CD14-positive monocyte (primary cell): Measurements from ENCODE around the gene SLC7A5. TPM values are rescaled to one million over a fixed set of nuclear protein-coding genes. Genes with fewer than 3 reads are reported as not detected.
"Not testable (repeated sequence)": the region's sequence is repeated elsewhere in the genome, so short reads cannot be mapped to it uniquely, and the experiment has no call there.

Source experiments
- DNase-seq, 3 donors: peaks; one replicate each; pipeline ENCODE4 v3.0.0-alpha.2; 2011 to 2022
- H2AFZ ChIP-seq: 2 replicates; pipeline ENCODE4 v1.6.0; 2012; ENCODE audit warnings: mild to moderate bottlenecking, low read depth, low read length, inconsistent platforms; ENCODE audit not compliant: insufficient read depth, poor library complexity, severe bottlenecking
- H3K27ac ChIP-seq, 2 donors: 1 replicate in 1 of 2; 2 replicates in 1 of 2; pipeline ENCODE4 v1.5.1; 2012 to 2013; ENCODE audit warnings: low read length in 2 of 2, control low read depth in 1 of 2, inconsistent platforms in 1 of 2, low read depth in 1 of 2, mild to moderate bottlenecking in 1 of 2
- H3K27me3 ChIP-seq, 2 donors: one replicate each; pipeline versions ENCODE4 v1.6.0 to v1.6.1; 2011 to 2013; ENCODE audit warnings: low read length in 2 of 2; ENCODE audit not compliant: control insufficient read depth in 2 of 2, insufficient read depth in 2 of 2
- H3K36me3 ChIP-seq, 2 donors: replicated peaks in 1 of 2; 1 replicate in 1 of 2; 2 replicates in 1 of 2; pipeline versions ENCODE4 v1.5.1 to v1.6.1; 2012 to 2013; ENCODE audit warnings: low read length in 2 of 2, control low read depth in 1 of 2, inconsistent platforms in 1 of 2, mild to moderate bottlenecking in 1 of 2; ENCODE audit not compliant: insufficient read depth in 2 of 2, control insufficient read depth in 1 of 2
- H3K4me1 ChIP-seq, 2 donors: 1 replicate in 1 of 2; 2 replicates in 1 of 2; pipeline versions ENCODE4 v1.5.1 to v1.6.1; 2012 to 2013; ENCODE audit warnings: low read length in 2 of 2, control low read depth in 1 of 2, inconsistent platforms in 1 of 2, mild to moderate bottlenecking in 1 of 2, moderate library complexity in 1 of 2; ENCODE audit not compliant: insufficient read depth in 2 of 2, control insufficient read depth in 1 of 2
- H3K4me2 ChIP-seq: replicated peaks from 2 replicates; pipeline ENCODE3; 2012; ENCODE audit warnings: low read length, moderate library complexity, mild to moderate bottlenecking; ENCODE audit not compliant: poor library complexity, severe bottlenecking; ENCODE audit errors: extremely low read depth
- H3K4me3 ChIP-seq, 3 experiments: fragments of 200-600 bp in 1 of 3; sonication (generic) in 1 of 3; replicated peaks in 1 of 3; 1 replicate in 2 of 3; 2 replicates in 1 of 3; pipeline ENCODE4 v1.5.1; 2011 to 2013; ENCODE audit warnings: low read length in 3 of 3, mild to moderate bottlenecking in 3 of 3, control low read depth in 2 of 3, low read depth in 2 of 3, inconsistent platforms in 1 of 3, moderate library complexity in 1 of 3
- H3K79me2 ChIP-seq: 2 replicates; pipeline ENCODE4 v1.6.0; 2012; ENCODE audit warnings: mild to moderate bottlenecking, control low read depth, inconsistent platforms, low read length, moderate library complexity; ENCODE audit not compliant: insufficient read depth
- H3K9ac ChIP-seq: 2 replicates; pipeline ENCODE4 v1.6.0; 2017; ENCODE audit warnings: low read length, mild to moderate bottlenecking; ENCODE audit not compliant: insufficient read depth, poor library complexity, severe bottlenecking
- H3K9me3 ChIP-seq, 2 donors: replicated peaks in 1 of 2; 1 replicate in 1 of 2; 2 replicates in 1 of 2; pipeline versions ENCODE4 v1.5.1 to v1.6.1; 2012 to 2013; ENCODE audit warnings: low read length in 2 of 2, control low read depth in 1 of 2; ENCODE audit not compliant: control insufficient read depth in 1 of 2, insufficient read depth in 1 of 2
- H4K20me1 ChIP-seq: 2 replicates; pipeline ENCODE4 v1.6.0; 2012; ENCODE audit warnings: mild to moderate bottlenecking, low read length, control low read depth, moderate library complexity; ENCODE audit not compliant: insufficient read depth
- H3K27ac Mint-ChIP-seq, 7 donors: one replicate each; pipeline ENCODE4 v1.8.0; 2020; ENCODE audit warnings: mild to moderate bottlenecking in 7 of 7, mixed read lengths in 7 of 7, moderate library complexity in 6 of 7, inconsistent platforms in 2 of 7
- H3K27me3 Mint-ChIP-seq, 3 donors: one replicate each; pipeline ENCODE4 v1.8.0; 2021 to 2022; ENCODE audit warnings: low read depth in 3 of 3, mild to moderate bottlenecking in 3 of 3, mixed read lengths in 3 of 3, moderate library complexity in 3 of 3, inconsistent platforms in 1 of 3
- H3K36me3 Mint-ChIP-seq, 2 donors: one replicate each; pipeline ENCODE4 v1.8.0; 2020; ENCODE audit warnings: mixed read lengths in 2 of 2, inconsistent platforms in 1 of 2, mild to moderate bottlenecking in 1 of 2
- H3K4me1 Mint-ChIP-seq: one replicate; pipeline ENCODE4 v1.8.0; 2020; ENCODE audit warnings: mild to moderate bottlenecking, mixed read lengths
- H3K4me3 Mint-ChIP-seq, 2 donors: one replicate each; pipeline ENCODE4 v1.8.0; 2020; ENCODE audit warnings: mild to moderate bottlenecking in 2 of 2, mixed read lengths in 2 of 2, moderate library complexity in 1 of 2
- H3K9me3 Mint-ChIP-seq, 7 donors: one replicate each; pipeline ENCODE4 v1.8.0; 2020 to 2022; ENCODE audit warnings: mixed read lengths in 7 of 7, mild to moderate bottlenecking in 6 of 7, moderate library complexity in 6 of 7, inconsistent platforms in 2 of 7
- WGBS: methylation state at CpG from one replicate; pipeline ENCODE4 v1.1.5; 2013; ENCODE audit warnings: missing lambda C conversion rate; ENCODE audit not compliant: insufficient coverage; 5-methylcytosine and 5-hydroxymethylcytosine counted together
- intact Hi-C, 2 donors: fragments of 100-400 bp; cut with micrococcal nuclease; formaldehyde crosslinking; loops; one replicate each; pipeline versions ENCODE4 v1.15.0 to v1.15.1; 2023
- polyA plus RNA-seq, 3 donors: library from polyadenylated mRNA; depleted of rRNA in 1 of 3; unstranded in 2 of 3; stranded (reverse) in 1 of 3; fragments of 300-500 nt in 2 of 3; fragments of >200 nt in 1 of 3; fragmentation: Illumina TruSeq in 2 of 3; gene quantifications; 1 replicate in 2 of 3; 2 replicates in 1 of 3; pipeline ENCODE4 v1.2.3, GENCODE V29; 2012 to 2021
- TF ChIP-seq, protein P1 (sequence below): fragments of 200-600 bp; IDR thresholded peaks from one replicate; pipeline ENCODE4 v1.8.0; 2022; ENCODE audit warnings: antibody characterized with exemption, mild to moderate bottlenecking

SLC7A5 gene
- polyA plus RNA-seq, 3 donors: 0.40 to 5.8 (median 1.1) TPM

DNA sequence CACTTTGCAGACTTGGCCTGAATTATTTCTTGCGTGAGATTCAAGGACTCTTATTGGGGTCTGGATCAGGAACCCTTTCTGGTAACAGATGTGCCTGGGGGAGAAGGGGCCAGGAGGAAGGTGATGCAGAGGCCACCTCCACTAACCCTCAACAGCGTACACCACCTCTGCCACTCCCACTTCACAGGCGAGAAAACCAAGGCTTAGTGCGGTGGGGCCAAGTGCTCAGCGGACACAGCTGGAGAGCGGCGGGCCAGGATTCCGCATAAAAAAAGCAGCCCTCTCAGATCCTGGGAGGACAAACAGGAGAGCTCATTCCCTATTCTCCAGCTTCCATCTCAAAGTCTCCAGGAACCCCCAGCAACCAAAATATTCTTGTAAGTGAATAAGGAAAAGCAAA is 51.4 kb downstream of the SLC7A5 start:
- H3K27me3 ChIP-seq: no peaks in the 10 kb centered on the region
- H3K4me2 ChIP-seq: no peak overlapping the region
- no peak overlapping the region for H2AFZ ChIP-seq
- no peaks in the 10 kb centered on the region for H3K36me3 ChIP-seq
- H3K27ac ChIP-seq: no peak overlapping the region
- intact Hi-C loops: no loop called here
- WGBS: 100% methylated on average over 2 of the region's 8 CpGs
- no peaks in the 10 kb centered on the region for H3K79me2 ChIP-seq
- Mint-ChIP-seq H3K9me3 (peaks cover 25 to 36% (median 30%) of the 10 kb centered on the region in 7 donors), H3K27me3 (peaks cover 0 to 4% (median 3%) of the 10 kb centered on the region in 3 donors), H3K4me1 (peaks cover 18% of the 10 kb centered on the region), H3K4me3 (no peak overlapping the region), H3K36me3 (peaks cover 2 to 12% of the 10 kb centered on the region in 2 donors), H3K27ac (no peak overlapping the region)
- peaks cover 10 to 14% of the 10 kb centered on the region in 2 donors for H3K4me1 ChIP-seq
- TF ChIP-seq, protein P1, sequence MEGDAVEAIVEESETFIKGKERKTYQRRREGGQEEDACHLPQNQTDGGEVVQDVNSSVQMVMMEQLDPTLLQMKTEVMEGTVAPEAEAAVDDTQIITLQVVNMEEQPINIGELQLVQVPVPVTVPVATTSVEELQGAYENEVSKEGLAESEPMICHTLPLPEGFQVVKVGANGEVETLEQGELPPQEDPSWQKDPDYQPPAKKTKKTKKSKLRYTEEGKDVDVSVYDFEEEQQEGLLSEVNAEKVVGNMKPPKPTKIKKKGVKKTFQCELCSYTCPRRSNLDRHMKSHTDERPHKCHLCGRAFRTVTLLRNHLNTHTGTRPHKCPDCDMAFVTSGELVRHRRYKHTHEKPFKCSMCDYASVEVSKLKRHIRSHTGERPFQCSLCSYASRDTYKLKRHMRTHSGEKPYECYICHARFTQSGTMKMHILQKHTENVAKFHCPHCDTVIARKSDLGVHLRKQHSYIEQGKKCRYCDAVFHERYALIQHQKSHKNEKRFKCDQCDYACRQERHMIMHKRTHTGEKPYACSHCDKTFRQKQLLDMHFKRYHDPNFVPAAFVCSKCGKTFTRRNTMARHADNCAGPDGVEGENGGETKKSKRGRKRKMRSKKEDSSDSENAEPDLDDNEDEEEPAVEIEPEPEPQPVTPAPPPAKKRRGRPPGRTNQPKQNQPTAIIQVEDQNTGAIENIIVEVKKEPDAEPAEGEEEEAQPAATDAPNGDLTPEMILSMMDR: no peak
- no peaks in the 10 kb centered on the region for H4K20me1 ChIP-seq
- peak overlapping the region in 1 of 3 experiments; percentile 4 for H3K4me3 ChIP-seq
- no peak overlapping the region for H3K9ac ChIP-seq
- DNase-seq: no peak
- H3K9me3 ChIP-seq: peaks cover 28 to 35% of the 10 kb centered on the region in 2 donors

DNA sequence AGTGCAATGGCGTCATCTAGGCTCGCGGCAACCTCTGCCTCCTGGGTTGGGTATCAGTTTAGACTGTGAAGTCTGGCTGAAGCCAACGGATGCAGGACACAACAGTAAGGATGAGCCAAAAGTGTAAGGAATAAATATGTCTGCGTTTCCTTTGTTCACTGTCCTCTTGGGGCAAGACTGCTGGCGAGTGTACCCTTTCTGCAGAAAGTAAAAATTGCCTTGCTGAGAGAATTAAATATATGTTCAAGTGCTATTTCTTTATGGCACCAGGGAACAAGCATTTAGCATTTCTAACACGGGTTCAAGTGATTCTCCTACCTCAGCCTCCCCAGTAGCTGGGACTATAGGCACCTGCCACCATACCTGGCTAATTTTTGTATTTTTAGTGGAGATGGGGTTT is 51.9 kb downstream of the SLC7A5 start:
- H3K27ac Mint-ChIP-seq, H3K79me2 ChIP-seq, H3K4me2 ChIP-seq, H3K27ac ChIP-seq, H4K20me1 ChIP-seq, H3K27me3 Mint-ChIP-seq, H3K27me3 ChIP-seq, H3K9ac ChIP-seq, DNase-seq, H2AFZ ChIP-seq, intact Hi-C loops, H3K36me3 ChIP-seq, H3K4me3 Mint-ChIP-seq: not testable (repeated sequence)
- H3K9me3 Mint-ChIP-seq: peaks cover 25 to 36% (median 30%) of the 10 kb centered on the region in 7 donors
- H3K9me3 ChIP-seq: peaks cover 28 to 35% of the 10 kb centered on the region in 2 donors
- WGBS: no CpG with 5 or more reads among the region's 7 CpGs
- peaks cover 18% of the 10 kb centered on the region for H3K4me1 Mint-ChIP-seq
- H3K4me1 ChIP-seq: peaks cover 10 to 14% of the 10 kb centered on the region in 2 donors
- H3K4me3 ChIP-seq: peak overlapping the region in 1 of 3 experiments; percentile 4
- peaks cover 2 to 12% of the 10 kb centered on the region in 2 donors for H3K36me3 Mint-ChIP-seq
